C4-2B (cell line): ENCODE measurements around the gene PRODH.

Experiments used
- CTCF ChIP-seq: fragments of 450-650 bp; conservative IDR thresholded peaks from 2 replicates; pipeline ENCODE4 v1.5.1; 2017; ENCODE audit warnings: mild to moderate bottlenecking
- ZFX ChIP-seq: fragments of 450-650 bp; IDR thresholded peaks from 2 replicates; pipeline ENCODE4 v1.6.1; 2017

- TF ChIP-seq CTCF, result no peak
- no peak for TF ChIP-seq ZFX
These were observed 35.2 kb upstream of the PRODH start for GRCh38 chr22:18971321-18971751.
